GM21576 (cell line): ENCODE results near the gene FUNDC2.
A peak's percentile ranks its signal among the peaks of the same experiment; 100 is the strongest.

Experiments used
- ATAC-seq: cut with Tn5 transposase; IDR thresholded peaks from one replicate; pipeline ENCODE4 v1.9.1; 2021; ENCODE audit warnings: mild to moderate bottlenecking, moderate library complexity; ENCODE audit not compliant: unreplicated experiment

FUNDC2 gene

DNA sequence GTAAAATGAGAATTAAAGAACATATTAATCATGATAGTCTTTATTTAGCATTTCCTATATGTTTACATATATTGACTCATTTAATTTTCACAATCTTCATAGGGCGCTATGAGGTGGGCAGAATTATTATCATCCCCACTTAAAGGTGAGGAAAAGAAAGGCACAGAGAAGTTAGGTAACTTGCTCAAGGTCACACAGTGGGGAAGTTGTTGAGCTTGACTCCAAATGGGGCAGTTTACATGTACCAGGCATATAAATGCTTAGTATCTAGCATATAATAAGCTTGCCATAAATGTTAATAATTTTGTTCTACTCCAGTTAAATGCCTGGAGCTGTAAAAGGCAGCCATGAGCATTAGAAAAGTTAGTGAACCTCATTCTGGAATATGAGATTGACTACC lies 42.8 kb downstream of the FUNDC2 start:
- no peak for ATAC-seq

DNA sequence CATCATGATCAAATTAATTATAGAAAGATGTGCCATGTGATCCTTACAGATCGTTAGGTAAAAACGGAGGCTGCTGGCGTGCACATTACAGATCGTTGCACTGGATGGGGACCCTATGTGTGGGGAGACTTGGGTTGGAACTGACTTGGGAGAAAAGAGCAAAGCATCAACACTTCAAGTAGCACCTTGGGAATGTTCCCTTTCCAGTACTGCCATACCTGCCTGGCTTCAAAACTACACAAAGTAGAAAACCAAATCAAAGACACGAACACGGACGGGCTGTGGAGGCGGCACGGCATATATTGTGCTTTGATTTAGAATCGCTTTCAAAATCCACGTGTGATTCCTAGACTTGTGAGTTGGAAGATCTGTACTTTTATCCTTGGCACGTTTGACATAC lies 43.4 kb downstream of the FUNDC2 start:
- no peak for ATAC-seq

- ATAC-seq, result peak; percentile 23
Observed at GRCh38 chrX:155070663-155070974, 44.0 kb downstream of the FUNDC2 start.

DNA sequence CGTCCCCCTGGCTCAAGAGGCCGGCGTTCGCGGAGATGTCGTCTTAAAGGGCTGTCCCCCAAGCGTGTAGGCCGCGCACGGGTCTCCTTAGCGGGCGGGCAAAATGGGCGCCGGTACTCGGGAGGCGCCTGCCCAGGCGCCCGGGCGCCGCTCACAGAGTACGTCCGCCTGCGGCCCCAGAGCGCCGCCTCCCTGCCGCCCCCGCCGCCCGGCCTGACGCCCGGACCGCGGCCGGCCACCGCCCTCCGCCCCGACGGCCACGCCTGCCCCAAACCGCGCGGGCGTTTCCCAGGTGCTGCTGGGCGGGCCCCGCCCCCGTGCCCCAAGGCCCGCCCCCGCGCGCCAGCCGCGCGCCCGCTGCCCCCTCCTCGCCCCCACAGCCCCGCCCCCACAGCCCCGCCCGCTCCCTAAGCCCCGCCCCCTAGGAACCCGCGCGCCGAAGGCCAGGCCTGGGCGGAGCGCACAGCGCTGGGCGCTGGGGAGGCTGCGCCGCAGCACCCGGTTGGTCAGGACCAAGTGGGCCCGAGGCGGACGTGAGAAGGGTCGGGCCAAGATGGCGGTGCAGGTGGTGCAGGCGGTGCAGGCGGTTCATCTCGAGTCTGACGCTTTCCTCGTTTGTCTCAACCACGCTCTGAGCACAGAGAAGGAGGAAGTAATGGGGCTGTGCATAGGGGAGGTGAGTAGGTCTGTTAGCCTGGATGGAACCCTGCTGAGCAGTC lies 44.5 kb downstream of the FUNDC2 start, which contains the start of the genes BRCC3, CMC4 and MTCP1:
BRCC3 (plus strand) TSS at position 534 of the 719 bp plus-strand sequence; CDS start at position 554, 20 bp downstream.
CMC4 (minus strand) TSS at position 162 of the 719 bp plus-strand sequence. CDS start 7,113 bp downstream, outside the sequence.
MTCP1 (minus strand) TSS at position 162 of the 719 bp plus-strand sequence. CDS start 5,126 bp downstream, outside the sequence.
- ATAC-seq, result peak; percentile 84

DNA sequence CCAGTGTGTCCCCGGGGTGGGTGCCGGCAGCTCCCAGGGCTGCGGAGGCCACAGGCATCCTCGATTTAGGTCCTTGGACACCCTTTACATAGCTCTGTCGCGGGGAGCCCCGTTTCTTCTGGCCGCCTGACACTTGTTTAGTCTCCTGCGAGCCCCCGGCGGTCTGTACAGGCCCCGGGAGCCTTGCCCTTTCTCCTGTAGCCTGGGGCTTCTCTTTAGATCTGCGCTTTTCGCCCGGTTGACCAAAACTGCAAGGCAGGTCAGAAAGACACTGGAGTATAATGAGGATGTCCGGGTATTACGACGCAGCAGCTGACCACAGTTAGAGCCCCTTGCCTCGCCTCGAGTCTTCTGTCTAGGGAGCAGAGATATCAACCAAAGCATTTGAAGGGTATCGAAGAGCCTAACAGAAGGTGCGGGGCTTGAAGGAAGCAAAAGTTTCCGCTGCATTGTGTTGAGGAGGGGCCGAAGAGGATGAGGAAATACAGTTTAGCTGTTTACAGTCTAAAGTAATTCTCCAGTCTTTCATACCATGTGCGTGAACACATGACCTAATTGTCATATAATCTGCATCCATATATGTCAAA lies 45.1 kb downstream of the FUNDC2 start:
- ATAC-seq, result peak; percentile 4

GRCh38 chrX:155086202-155086840 lies 59.7 kb downstream of the FUNDC2 start:
- no peak for ATAC-seq

- no peak for ATAC-seq
Observed at GRCh38 chrX:155086961-155087735, 60.5 kb downstream of the FUNDC2 start.

DNA sequence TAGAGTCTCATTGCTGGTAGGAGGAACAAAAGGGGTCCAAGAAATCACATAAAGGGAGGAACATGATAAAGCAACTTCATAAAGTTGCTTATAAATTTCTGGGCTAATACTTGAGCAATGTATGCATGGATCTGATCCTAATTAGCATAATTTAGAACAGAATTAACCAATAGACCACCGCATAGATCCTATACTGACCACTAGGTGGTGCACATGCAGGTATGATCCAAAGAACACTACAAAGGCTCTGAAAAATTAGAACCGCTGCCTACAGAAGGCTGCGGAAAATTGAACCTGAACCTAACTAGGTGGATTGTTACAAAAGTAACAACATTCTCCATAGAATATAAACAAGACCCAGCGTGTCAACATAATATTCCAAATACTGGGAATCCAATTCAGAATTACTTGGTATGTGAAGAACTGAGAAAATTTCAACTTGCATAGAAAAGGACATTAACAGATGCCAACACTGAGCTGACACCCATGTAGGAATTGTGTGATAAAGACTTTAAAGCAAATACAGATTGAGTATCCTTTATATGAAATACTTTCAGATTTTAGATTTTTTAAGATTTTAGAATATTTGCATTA lies 67.9 kb downstream of the FUNDC2 start:
- peak; percentile 84 for ATAC-seq

DNA sequence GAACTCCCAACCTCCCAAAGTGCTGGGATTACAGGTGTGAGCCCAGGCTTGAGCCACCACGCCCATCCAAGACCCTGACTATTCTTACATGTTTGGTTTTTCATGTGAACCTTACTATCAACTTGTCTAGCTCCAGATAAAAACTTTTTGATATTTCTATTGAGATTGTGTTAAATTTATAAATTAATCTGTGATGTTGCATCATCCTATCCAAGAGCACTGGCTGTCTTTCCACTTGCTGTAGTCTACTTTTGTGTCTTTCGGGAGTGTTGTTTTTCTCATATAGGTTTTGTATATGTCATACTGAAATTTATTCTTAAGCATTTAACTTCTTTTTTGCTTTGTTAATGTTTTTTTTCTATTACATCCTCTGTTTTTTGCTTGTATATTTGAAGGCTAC lies 79.3 kb downstream of the FUNDC2 start:
- ATAC-seq, result no peak

DNA sequence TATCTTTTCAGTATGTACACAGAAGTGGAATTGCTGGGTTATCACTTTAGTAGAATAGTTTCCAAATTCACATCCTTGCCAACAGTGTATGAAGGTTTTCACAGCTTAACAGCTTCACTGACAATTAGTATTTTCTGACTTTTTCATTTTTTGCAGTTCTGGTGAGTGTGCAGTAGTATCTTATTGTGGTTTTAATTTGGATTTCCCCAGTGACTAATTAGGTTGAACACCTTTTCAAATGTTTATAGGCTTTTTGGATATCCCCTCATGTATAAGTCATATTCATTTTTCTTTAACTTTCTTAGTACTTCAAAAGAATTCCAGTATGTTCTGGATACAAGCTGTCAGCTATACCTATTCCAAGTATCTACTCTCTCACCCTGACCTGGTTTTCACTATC lies 81.8 kb downstream of the FUNDC2 start:
- no peak for ATAC-seq
